ENCODE data around the gene YAP1. TPM values are rescaled to one million over a fixed set of nuclear protein-coding genes. Genes with fewer than 3 reads are reported as not detected.

Gene YAP1
- polyA plus RNA-seq, 2 of the 4 experiments (the other 2 are of a cell fraction): 40.4 to 48.0 TPM

- TF ChIP-seq BHLHE40 (IDR thresholded peaks at IDR 0.05; ENCODE audit: low read depth, low read length) (no peak), SMC3 (IDR thresholded peaks at IDR 0.05) (no peak), RNF2 (IDR thresholded peaks at IDR 0.05; ENCODE audit: borderline replicate concordance, low read depth) (no peak), ELK1 (IDR thresholded peaks at IDR 0.05; ENCODE audit: low read depth, low read length) (no peak)
These were observed 38.5 kb upstream of the YAP1 start (continued) for GRCh38 chr11:102071497-102072472.

- Histone ChIP-seq H3K4me3 (no peak overlapping the region), H3K9me3 (peaks cover 20% of the 10 kb centered on the region), H3K4me1 (no peaks in the 10 kb centered on the region), H3K27ac (no peak overlapping the region), H3K4me2 (no peak overlapping the region)
- no peak for ATAC-seq
- TF ChIP-seq, protein P1, sequence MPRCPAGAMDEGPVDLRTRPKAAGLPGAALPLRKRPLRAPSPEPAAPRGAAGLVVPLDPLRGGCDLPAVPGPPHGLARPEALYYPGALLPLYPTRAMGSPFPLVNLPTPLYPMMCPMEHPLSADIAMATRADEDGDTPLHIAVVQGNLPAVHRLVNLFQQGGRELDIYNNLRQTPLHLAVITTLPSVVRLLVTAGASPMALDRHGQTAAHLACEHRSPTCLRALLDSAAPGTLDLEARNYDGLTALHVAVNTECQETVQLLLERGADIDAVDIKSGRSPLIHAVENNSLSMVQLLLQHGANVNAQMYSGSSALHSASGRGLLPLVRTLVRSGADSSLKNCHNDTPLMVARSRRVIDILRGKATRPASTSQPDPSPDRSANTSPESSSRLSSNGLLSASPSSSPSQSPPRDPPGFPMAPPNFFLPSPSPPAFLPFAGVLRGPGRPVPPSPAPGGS (IDR thresholded peaks at IDR 0.05): no peak
- no peak for TF ChIP-seq ESRRA (IDR thresholded peaks at IDR 0.05; ENCODE audit: borderline replicate concordance, low read length)
- TF ChIP-seq RCOR1 (IDR thresholded peaks at IDR 0.05; ENCODE audit: low read depth, low read length): no peak
- TF ChIP-seq, protein P2, sequence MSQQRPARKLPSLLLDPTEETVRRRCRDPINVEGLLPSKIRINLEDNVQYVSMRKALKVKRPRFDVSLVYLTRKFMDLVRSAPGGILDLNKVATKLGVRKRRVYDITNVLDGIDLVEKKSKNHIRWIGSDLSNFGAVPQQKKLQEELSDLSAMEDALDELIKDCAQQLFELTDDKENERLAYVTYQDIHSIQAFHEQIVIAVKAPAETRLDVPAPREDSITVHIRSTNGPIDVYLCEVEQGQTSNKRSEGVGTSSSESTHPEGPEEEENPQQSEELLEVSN (IDR thresholded peaks at IDR 0.05; ENCODE audit: borderline replicate concordance, low read depth): no peak
- TF ChIP-seq SMC3 (IDR thresholded peaks at IDR 0.05): no peak
- TF ChIP-seq CEBPB (IDR thresholded peaks at IDR 0.05): no peak
- no peak for TF ChIP-seq ZNF302 (CRISPR knock-in tag; IDR thresholded peaks at IDR 0.05)
- TF ChIP-seq SREBF2 (IDR thresholded peaks at IDR 0.05): no peak
- TF ChIP-seq, protein P3, sequence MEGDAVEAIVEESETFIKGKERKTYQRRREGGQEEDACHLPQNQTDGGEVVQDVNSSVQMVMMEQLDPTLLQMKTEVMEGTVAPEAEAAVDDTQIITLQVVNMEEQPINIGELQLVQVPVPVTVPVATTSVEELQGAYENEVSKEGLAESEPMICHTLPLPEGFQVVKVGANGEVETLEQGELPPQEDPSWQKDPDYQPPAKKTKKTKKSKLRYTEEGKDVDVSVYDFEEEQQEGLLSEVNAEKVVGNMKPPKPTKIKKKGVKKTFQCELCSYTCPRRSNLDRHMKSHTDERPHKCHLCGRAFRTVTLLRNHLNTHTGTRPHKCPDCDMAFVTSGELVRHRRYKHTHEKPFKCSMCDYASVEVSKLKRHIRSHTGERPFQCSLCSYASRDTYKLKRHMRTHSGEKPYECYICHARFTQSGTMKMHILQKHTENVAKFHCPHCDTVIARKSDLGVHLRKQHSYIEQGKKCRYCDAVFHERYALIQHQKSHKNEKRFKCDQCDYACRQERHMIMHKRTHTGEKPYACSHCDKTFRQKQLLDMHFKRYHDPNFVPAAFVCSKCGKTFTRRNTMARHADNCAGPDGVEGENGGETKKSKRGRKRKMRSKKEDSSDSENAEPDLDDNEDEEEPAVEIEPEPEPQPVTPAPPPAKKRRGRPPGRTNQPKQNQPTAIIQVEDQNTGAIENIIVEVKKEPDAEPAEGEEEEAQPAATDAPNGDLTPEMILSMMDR (IDR thresholded peaks at IDR 0.05): no peak
- TF ChIP-seq HOXB5 (CRISPR knock-in tag; IDR thresholded peaks at IDR 0.05): no peak
- no peak for TF ChIP-seq KDM1A (IDR thresholded peaks at IDR 0.05; ENCODE audit: low read depth)
- no peak for TF ChIP-seq RNF2 (IDR thresholded peaks at IDR 0.05; ENCODE audit: borderline replicate concordance, low read depth)
- no peak for TF ChIP-seq RFX5 (IDR thresholded peaks at IDR 0.05)
- TF ChIP-seq, protein P4, sequence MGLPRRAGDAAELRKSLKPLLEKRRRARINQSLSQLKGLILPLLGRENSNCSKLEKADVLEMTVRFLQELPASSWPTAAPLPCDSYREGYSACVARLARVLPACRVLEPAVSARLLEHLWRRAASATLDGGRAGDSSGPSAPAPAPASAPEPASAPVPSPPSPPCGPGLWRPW (IDR thresholded peaks at IDR 0.05): no peak
- TF ChIP-seq ZSCAN20 (CRISPR knock-in tag; IDR thresholded peaks at IDR 0.05): no peak
- TF ChIP-seq USF2 (IDR thresholded peaks at IDR 0.05): no peak
- TF ChIP-seq JUNB (IDR thresholded peaks at IDR 0.05): no peak
- TF ChIP-seq EHF (CRISPR knock-in tag; IDR thresholded peaks at IDR 0.05): no peak
- no peak for TF ChIP-seq MAFK (IDR thresholded peaks at IDR 0.05; ENCODE audit: partially characterized antibody)
- no peak for DNase-seq (ENCODE audit: low read depth in 1 of 2, low spot score in 1 of 2)
- WGBS (ENCODE audit: missing lambda C conversion rate): 86% methylated on average over 1 of the region's 2 CpGs
- ChIA-PET POLR2A (no interaction called here), CTCF (no interaction called here)
- no peak for FAIRE-seq
These were observed 37.0 kb upstream of the YAP1 start for GRCh38 chr11:102073253-102073652.
